ENCODE measurements around the gene DMC1. TPM values are rescaled to one million over a fixed set of nuclear protein-coding genes. Genes with fewer than 3 reads are reported as not detected.

Gene DMC1
- polyA plus RNA-seq, 1 of the 3 experiments (the other 2 are of a cell fraction) = not detected

GRCh38 chr22:38567531-38568285, 2.3 kb downstream of the DMC1 start (continued):
- TF ChIP-seq IRF3 (IDR thresholded peaks at IDR 0.05; ENCODE audit: low read depth, low read length) = no peak
- no peak for TF ChIP-seq MXI1 (IDR thresholded peaks at IDR 0.05; ENCODE audit: low read depth, low read length)
- TF ChIP-seq CTCF (IDR thresholded peaks at IDR 0.05) = no peak
- no peak for TF ChIP-seq ZBTB33 (IDR thresholded peaks at IDR 0.05; ENCODE audit: borderline replicate concordance, low read depth)
- no peak for TF ChIP-seq POLR2AphosphoS5 (IDR thresholded peaks at IDR 0.05; ENCODE audit: low read depth, low read length)
- TF ChIP-seq NRF1 (IDR thresholded peaks at IDR 0.05; ENCODE audit: low read depth, low read length) = no peak
- no peak for TF ChIP-seq USF2 (IDR thresholded peaks at IDR 0.05; ENCODE audit: borderline replicate concordance, low read depth, low read length)

GRCh38 chr22:38566726-38567504, 3.1 kb downstream of the DMC1 start:
- ChIA-PET POLR2A (no interaction called here), CTCF (no interaction called here)
- Histone ChIP-seq H3K9ac (no peak overlapping the region), H2AFZ (ENCODE audit: low read depth) (no peak overlapping the region), H3K4me3 (ENCODE audit: low read depth in 2 of 2, low read length in 1 of 2) (no peak overlapping the region), H3K79me2 (ENCODE audit: insufficient read depth) (no peaks in the 10 kb centered on the region), H3K36me3 (replicated peaks in 1 of 2; ENCODE audit: control insufficient read depth in 1 of 2, insufficient read depth in 2 of 2, low read length in 1 of 2) (no peaks in the 10 kb centered on the region), H3K27ac (ENCODE audit: low read depth in 2 of 2, low read length in 1 of 2) (no peak overlapping the region), H4K20me1 (ENCODE audit: insufficient read depth) (no peaks in the 10 kb centered on the region), H3K9me3 (no peaks in the 10 kb centered on the region), H3F3A (replicated peaks; ENCODE audit: insufficient read depth) (no peaks in the 10 kb centered on the region), H3K4me1 (ENCODE audit: control insufficient read depth in 1 of 2, insufficient read depth in 2 of 2, low read depth in 1 of 2, low read length in 1 of 2) (peaks cover 0 to 2% of the 10 kb centered on the region in 2 experiments; a peak in 2 of 4 replicates), H3K4me2 (no peak overlapping the region), H3K27me3 (ENCODE audit: insufficient read depth) (no peaks in the 10 kb centered on the region), H3K9me2 (no peaks in the 10 kb centered on the region)
- WGBS (ENCODE audit: low lambda C conversion rate) = 69% methylated on average over 3 of the region's 3 CpGs
- no peak for DNase-seq
- TF ChIP-seq NFIC (IDR thresholded peaks at IDR 0.05; ENCODE audit: borderline replicate concordance) (no peak), RAD21 (IDR thresholded peaks at IDR 0.05; ENCODE audit: low read length) (no peak), EZH2phosphoT487 (IDR thresholded peaks at IDR 0.05; ENCODE audit: borderline replicate concordance, low read depth) (no peak), TEAD4 (IDR thresholded peaks at IDR 0.05; ENCODE audit: borderline replicate concordance, insufficient read depth) (no peak), GATA2 (CRISPR knock-in tag; IDR thresholded peaks at IDR 0.05) (no peak), GABPA (IDR thresholded peaks at IDR 0.05; ENCODE audit: low read depth) (no peak), PBX3 (IDR thresholded peaks at IDR 0.05) (no peak), RXRA (IDR thresholded peaks at IDR 0.05; ENCODE audit: borderline replicate concordance, low read depth) (no peak)
